Femur (tissue), 1 donor: ENCODE results near the gene KCTD16.

ENCODE experiments used
- DNase-seq: peaks from one replicate; pipeline ENCODE4 v3.0.0-alpha.2; 2017

Gene KCTD16

DNA sequence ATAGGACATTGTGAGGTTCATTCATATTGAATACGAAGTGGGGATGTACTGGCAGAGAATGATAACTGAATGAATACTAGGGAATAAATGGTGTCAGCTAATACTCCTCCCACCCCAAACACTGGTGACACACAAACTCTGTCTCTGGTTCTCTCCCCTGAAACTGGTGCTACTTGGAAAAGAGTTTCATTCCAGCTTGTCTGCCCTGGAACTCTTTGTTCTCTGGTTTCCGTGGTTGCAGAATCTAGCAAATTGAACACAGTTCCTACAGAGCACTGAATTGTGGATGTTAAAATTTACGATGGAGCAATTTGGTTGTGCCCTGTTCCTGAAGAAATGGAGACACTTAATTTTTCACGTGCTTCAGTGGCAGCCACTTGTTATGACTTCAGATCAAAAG is 181.7 kb downstream of the KCTD16 start:
- DNase-seq = no peak

DNA sequence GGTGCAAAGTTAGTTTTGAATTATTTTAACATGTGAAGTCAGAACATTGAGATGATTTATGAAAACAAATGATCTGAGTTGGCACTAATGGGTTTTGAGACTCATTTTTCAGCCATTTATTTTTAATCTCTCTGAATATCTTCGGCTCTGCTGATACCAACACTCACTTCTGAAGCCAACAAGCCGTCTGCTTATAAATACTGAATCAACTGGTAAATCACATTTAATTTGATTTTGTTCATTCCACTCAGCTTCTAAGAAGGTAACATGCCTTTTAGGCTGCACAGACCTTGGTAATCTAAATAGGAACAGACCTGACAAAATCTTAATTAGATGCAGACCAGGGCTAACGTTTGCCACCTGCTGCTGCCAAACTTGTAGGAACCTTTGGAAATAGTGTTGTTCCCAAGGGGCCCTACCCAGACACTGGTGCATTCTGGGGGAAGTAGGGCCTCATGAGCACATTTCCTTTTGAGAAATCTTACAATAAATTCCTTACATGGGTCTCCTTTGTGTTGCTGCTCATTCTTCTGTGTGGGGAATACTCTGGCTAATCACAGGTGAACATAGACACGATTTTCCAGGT is 182.2 kb downstream of the KCTD16 start:
- no peak for DNase-seq

DNA sequence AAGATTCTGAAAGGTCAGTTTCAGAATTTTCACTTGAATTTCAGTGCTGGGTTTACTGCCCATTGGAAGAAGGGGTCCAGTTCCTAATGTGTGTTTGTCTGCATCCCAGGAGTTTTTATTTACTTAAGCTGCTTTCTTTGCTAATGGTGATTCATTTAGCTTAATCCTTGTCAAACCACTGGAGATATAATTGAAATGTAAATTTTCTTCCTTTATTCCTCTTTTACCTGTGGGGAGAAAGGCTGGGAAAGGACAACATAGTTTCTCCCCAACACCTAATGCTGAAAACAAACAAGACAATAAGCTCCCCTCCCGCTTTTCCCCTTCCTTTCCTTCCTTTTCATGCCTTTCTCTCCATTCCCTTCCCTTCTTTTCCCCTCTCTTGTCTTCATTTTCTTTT is 185.8 kb downstream of the KCTD16 start:
- no peak for DNase-seq

DNA sequence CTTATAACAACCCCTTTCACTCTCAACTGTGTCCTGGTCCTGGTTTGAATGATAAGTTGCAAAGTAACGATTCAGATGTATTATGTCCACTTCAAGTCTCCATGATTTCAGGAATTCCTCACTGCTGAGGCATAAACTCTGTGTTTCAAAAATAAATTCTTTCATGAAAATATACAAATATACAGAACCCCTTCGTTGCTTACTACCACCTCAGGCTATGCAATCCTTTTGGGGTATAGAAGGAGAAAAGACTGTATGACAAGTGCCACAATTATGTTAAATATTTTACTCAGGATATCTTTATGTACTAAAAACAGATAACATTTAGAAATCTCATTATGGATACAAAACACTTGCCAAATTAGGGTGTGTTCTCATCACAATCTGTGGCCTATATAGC is 190.7 kb downstream of the KCTD16 start:
- DNase-seq = no peak

DNA sequence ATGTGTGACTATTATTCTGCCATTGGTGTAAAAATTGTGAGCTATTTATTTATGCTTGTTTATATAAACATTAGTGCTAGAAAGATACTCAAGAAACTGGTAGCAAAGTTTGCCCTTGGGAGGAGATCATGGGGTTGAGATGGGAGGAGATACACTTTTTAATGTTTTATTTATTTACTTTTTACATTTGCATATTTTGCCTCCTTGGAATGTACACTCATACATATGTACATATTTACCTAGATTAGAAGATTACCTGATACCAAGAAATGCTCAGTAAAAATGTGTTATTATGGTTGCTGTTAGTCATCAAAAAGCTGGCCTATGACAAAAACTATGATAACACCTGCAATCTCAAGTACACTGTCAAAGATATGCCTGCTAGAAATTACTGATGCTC is 195.2 kb downstream of the KCTD16 start:
- DNase-seq = no peak

DNA sequence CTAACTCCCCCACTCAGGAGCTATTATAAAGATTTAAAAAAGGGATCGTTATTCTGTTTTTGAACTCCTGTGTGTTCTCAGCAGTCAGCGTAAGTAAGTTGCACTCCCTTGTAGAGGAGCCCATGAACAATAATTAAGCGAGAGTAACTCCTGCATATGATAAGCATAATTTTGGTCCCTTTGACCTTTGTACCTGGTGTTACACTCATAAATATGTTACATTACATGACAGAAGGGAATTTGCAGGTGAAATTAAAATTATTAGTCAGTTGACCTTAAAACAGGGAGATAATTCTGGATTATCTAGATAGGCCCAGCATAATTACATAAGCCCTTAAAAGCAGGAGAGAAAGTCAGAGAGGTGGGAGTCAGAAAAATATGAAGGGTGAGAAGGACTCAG is 197.3 kb downstream of the KCTD16 start:
- no peak for DNase-seq

DNA sequence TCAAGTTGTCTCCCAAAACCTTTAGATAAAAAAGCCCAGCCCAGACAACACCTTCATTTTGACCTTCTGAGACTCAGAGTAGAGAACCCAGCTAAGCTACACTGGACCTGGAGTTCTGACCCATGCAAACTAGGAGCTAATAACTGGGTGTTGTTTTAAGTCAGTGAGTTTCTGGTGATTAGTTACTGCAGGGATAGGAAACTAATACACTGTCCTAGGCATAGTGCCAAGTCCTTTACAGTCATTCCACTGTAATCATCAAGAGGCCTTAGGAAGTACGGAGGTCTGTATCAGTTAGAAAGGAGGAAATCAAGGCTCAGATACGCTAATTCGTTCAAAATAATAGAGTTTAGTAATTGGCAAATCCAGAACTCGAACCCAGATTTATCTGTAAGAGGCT is 197.9 kb downstream of the KCTD16 start:
- no peak for DNase-seq

DNA sequence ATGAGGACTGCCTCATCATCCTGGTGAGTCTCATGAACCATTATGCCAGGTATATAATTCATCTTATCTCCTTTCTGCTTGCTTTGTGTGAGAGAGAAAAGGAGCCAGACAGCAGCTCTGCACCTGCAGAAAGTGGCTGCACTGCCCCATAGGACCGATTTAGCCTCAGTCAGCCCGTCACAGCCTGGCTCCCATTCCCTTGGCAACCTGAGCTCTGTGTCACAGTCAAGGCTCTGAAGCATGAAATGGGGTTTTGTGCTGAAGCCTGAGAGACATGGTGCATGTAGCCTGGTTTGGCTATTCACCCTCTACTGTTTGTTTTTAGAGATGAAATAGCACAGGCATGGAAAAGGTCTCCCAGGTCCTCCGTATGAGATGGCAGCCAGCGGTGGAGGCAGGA is 198.3 kb downstream of the KCTD16 start:
- no peak for DNase-seq

DNA sequence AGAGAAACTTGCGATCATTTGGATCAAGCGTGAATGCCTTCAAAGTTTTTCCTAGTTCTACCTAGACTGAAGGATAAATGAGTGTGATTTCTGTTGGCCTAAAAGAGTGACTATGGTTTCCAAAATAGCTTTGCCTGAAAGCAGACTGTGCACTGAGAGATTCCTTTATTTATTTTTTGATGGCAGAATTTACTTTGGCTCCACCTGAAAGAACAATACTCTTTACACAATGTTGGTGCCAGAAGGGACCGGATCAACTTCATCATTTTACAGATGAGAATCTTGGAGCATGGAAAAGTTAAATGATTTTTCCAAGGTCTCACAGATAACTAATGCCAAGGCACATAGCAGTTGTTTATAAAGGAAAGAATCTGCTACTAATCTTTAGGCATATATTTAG is 199.6 kb downstream of the KCTD16 start:
- DNase-seq = no peak

DNA sequence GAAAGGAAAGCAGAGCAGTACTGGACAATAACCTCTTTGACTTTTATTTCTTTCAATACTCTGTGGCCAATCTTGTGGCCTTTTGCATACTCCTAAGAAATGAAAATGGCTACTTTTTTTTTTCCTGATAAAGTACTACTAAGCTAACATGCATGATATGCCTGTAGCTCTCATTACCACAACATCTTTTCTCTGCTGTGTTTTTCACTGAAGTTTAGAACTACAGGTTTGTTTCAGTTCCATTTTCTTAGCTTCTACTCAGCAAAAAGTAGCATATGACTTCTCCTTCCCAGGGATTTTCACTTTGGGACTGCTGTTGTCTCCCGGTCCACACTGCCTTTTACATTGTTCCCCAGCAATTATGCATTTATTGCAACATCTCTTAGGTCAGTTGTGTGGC is 204.0 kb downstream of the KCTD16 start:
- DNase-seq = no peak

DNA sequence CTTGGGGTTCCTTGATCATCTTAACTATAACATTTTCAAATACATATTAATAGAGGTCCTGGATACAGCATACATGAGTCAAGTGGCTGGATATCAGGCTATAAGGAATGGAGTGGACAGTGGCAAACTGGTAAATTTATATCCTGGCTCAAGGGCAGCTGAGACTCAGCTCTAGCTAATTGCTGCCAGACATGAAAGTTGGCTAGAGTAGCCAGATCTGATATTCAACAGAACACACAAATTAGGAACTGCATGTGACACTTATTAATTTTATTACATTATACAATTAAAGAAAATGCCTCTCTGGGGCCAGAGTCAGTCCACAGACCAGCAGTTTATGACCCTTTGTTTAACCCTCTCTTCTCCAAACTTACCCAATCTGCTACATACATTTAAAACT is 206.5 kb downstream of the KCTD16 start:
- no peak for DNase-seq

DNA sequence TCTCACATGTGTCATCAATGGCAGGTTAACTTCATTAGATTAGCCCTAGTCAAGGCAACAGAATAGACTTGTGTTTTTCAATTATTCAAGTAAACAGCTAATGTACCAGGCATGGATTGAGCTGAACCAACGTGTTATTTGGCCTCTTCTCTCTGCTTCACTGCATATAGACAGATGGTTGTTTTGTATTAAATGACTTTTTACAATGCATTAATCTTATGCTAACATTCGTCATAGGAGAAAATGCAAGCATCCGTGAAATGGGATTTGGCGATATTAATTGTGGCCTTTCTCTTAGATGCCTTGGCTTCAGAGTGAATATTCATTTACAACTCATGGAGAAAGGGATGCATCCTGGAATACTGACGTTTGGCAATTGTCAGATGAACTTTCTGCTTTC is 208.0 kb downstream of the KCTD16 start:
- no peak for DNase-seq

DNA sequence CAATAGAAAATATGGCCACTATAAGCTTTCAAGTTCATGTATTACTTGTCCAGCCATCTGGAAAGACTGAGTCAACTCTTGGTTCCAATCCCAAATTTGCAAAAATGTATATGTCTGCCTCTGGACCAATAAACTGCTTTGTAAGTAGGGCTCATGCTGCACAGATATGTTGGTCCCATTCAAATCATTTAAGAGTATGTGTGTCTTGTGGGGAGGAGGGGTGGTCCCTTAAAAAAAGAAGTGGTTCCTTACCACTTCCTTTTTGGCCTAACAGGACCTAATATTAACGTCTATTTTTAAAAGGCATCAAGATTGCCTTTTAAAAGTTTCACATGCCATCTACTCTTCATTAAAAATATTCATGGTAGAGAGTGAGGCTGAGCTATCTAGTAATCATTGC is 214.9 kb downstream of the KCTD16 start:
- no peak for DNase-seq

DNA sequence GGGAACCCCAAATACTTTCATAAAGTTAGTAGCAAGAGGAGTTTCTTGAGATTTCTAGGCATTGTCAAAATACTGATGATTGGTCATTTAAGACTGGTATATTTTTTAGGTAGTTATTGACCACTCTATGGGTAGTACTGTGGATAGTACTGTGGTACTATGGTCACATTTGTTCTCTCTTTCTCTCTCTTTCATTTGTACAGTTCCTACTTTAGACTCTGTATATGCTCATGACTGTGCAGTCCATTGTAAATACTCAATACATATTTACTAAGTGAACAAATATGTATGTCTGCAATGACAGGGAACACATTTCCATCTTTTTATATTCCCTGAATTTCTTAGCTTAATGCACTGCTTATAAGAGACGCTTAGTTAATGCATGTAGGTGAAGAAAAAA is 215.6 kb downstream of the KCTD16 start:
- no peak for DNase-seq

DNA sequence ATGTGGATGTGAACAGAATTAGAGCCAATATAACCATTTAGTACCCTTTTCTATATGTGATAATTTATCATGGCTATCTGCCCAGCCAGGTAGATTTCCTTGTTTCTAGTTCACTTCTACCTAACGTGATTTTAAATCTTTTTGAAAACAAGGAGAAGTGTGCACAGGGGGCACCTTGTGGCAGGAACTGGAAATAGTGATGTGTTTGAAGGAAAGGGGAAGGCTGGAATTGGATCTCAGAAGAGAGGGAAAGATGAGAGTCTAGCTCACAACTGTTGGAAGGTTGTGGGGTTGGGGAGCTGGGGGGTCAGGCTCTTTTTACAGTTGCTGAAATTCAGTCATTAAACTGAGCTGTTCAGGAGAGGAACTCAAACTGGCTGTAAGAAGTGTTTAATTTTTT is 219.5 kb downstream of the KCTD16 start:
- no peak for DNase-seq

DNA sequence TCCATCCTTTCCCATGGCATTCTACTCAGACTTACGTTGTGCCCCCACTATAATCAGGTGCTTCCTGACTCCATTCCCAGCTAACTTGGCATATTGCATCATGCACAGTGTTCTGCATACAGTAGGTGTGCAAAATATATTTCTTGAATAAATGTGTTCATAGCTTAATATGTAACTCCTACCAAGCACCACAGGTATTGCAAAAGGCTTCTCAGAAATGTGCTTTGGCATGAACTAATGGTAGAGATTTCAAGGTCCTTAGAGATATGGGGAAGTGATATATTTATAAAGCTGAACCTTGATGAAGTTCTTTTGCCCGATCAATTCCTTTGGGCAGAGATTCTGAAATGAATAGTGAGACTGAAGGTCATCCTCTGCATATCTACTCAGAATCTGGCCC is 220.4 kb downstream of the KCTD16 start:
- no peak for DNase-seq

DNA sequence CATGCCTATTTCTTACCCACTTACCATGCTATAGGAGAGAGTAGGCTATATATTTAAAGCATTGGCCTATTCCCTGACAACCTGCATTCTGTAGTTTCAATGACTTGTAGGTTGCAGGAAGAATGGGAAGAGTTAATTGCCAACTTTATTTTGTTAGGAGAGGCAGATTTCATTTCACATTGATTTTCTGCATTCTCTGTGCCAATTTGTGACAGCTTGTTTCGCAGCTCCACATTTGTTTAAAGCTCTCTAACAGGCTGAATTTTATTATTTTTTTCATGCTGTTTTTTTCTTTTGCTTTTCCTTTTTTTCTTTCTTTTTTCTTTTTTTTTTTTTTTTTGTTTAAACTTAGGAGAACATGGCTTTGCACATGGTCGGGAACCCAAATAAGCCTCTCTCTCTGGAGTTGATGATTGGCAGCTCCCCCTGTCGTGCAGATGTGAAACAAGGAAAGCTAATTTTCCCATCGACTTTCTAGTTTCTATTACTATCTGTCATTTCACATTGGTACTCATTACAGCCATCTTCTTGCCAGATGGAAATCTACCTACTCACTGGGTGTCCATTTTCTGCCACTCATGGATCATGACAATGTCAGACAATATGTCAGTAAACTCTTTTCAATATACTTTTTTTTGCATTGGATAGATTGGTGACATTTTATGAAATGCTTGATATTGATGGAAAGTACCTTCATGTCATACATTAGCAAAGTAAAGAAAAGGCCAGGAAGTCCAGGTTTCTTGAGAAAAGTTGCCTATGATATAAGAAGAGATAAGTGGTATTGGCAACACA is 223.2 kb downstream of the KCTD16 start:
- DNase-seq = no peak

DNA sequence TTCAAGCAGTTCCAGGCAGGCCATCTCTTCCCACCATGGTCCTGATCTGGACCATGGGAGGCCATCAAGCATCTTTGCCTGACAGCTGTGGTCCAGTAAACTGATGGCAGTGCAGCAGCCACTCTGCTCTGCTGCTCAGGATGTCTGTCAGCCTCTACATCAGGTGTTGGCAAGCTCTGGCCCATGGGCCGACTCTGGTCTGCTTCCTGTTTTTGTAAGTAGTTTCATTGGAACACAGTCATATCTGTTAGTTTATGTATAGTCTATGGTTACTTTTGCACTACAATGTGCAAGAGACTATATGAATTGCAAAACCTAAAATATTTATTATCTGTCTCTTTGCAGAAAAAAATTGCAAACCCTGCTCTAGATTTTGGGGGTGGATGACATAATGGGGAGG is 225.0 kb downstream of the KCTD16 start:
- DNase-seq = no peak

DNA sequence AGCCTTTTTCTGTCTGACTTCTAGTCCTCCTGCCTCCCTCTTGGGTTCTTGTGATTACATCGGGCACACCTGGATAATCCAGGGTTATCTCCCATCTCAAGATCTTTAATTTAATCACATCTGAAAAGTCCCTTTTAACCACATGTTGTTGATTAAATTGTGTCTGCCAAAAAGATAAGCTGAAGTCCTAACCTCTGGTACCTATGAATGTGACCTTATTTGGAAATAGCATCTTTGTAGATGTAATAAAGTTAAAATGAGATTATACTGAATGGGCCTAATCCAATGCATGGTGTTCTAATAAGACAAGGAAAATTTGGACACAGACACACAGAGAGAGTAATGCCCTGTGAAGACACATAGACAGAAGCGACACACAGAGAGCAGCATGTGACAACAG is 232.4 kb downstream of the KCTD16 start:
- DNase-seq = no peak

DNA sequence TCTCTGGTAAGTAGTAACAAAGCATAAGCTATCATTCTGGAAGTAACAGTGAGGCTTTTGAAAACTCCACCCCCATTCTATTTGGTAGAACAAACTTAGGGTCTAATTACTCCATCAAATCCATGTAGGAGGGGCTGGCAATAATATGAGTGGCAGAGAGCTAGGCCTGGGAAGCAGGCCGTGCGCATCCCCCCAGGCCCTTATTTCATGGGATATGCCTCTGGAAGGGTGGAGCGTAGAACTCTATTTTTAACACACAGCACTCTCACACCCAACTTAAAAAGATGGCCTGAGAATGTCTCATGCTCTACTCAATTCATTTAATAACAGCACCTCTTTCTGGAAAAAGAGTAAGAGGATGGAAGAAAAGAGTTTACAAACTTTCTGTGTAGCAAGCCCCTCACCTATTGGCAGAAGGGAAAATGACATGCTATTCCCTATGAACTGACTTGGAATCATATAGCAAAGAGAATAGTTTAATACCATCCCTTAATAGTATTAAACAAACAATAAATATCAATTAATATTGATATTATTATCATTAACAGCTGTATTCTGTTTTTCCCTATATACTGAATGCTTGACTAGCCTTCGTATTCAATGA is 233.2 kb downstream of the KCTD16 start:
- no peak for DNase-seq

DNA sequence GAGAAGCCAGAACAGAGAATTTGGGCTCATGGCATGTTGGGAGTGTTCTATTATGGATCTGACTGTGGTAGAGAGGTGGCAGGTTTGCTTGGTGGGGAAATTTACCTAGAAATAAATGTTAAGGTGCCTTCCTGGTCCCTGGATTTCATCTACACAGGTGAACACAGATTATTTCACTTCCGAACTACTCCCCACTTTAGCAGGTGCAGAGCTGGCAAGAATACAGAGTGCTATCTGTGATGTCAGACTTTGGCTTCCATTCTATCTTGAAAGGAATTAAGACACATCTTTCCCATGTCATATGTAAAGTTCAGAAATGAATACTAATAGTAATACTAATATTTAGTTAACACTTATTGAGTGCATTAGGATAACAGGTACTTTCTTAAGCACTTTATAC is 234.0 kb downstream of the KCTD16 start:
- DNase-seq = no peak

DNA sequence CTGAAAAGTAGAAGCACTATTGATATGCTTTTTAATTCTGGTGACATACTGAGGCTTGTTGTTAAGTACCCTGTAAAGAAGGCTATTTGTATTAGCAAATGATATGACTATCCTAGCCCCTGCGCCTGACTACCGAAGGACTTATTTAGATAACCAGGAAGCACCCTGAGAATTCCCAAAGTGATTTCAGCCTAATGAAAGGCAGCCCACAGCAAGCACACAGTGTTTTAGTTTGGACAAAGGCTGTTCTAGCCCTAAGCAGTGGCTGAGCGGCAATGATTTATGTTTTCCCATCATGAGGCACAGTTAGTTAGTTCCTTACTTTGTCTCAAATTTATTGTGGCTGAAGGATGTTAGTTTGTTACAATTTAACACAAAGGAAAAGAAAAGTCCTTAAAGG is 235.3 kb downstream of the KCTD16 start:
- DNase-seq = no peak

DNA sequence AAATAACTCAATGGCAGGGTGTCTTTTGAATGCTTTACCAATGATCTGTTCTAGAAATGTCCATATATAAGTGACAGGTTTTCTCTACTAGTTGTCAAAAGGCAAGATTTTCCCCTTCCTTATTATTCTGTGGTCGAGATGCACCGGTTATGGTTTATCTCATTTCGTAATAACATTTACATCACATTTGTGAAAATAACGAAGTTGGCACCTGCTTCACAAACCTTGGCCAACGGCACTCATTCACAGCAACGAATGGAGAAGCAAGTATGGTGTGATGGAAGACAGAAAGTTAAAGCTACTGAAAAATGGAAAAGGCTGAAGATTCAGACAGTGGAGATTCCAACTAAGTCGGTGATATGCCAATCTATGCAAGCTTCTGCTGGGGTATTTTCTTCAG is 235.8 kb downstream of the KCTD16 start:
- no peak for DNase-seq

DNA sequence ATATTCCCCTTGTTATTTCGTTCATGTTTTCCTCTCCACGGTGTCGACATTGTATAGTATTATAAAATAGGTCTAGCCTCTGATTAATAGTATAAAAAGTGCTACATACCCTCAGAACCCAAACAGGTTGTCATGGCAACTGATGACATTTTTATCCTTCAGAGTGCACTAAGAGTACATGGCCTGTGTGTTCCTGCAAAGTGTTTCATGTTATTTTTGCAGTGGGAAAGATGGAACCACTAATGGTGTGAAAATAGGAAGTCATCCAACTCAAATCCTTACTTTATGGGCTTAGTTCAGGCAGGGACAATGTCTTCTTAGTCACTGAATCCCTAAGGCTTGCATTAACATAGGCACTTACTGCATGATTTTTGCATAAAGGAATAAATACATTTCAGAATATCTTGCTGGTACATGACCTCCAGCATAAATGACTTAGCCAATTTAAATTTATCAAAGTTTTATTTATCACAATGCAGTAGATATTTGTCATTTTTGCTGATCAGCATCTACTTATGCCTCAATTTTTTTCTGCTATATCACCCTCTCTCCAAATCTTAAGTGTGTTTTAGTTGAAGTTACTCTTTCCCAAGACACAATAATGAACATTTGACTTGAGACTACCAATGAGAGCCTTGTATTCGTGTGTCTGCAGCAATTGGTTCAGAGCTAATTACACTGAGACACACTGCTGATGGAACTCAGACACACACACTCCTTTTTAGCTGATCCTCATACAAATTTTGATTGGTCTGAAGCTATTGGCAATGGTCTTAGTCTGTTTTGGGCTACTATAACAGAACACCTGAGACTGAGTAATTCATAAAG is 243.7 kb downstream of the KCTD16 start:
- DNase-seq = no peak
